Measurements from ENCODE around the gene NECTIN2.

Gene NECTIN2

GRCh38 chr19:44810234-44811121 lies 35.6 kb upstream of the NECTIN2 start:
- ATAC-seq = no peak
- TF ChIP-seq TOX (CRISPR knock-in tag; IDR thresholded peaks at IDR 0.05; ENCODE audit: borderline replicate concordance) = no peak
- TF ChIP-seq, protein P1, sequence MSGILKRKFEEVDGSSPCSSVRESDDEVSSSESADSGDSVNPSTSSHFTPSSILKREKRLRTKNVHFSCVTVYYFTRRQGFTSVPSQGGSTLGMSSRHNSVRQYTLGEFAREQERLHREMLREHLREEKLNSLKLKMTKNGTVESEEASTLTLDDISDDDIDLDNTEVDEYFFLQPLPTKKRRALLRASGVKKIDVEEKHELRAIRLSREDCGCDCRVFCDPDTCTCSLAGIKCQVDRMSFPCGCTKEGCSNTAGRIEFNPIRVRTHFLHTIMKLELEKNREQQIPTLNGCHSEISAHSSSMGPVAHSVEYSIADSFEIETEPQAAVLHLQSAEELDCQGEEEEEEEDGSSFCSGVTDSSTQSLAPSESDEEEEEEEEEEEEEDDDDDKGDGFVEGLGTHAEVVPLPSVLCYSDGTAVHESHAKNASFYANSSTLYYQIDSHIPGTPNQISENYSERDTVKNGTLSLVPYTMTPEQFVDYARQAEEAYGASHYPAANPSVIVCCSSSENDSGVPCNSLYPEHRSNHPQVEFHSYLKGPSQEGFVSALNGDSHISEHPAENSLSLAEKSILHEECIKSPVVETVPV (CRISPR knock-in tag; IDR thresholded peaks at IDR 0.05) = no peak
- TF ChIP-seq, protein P2, sequence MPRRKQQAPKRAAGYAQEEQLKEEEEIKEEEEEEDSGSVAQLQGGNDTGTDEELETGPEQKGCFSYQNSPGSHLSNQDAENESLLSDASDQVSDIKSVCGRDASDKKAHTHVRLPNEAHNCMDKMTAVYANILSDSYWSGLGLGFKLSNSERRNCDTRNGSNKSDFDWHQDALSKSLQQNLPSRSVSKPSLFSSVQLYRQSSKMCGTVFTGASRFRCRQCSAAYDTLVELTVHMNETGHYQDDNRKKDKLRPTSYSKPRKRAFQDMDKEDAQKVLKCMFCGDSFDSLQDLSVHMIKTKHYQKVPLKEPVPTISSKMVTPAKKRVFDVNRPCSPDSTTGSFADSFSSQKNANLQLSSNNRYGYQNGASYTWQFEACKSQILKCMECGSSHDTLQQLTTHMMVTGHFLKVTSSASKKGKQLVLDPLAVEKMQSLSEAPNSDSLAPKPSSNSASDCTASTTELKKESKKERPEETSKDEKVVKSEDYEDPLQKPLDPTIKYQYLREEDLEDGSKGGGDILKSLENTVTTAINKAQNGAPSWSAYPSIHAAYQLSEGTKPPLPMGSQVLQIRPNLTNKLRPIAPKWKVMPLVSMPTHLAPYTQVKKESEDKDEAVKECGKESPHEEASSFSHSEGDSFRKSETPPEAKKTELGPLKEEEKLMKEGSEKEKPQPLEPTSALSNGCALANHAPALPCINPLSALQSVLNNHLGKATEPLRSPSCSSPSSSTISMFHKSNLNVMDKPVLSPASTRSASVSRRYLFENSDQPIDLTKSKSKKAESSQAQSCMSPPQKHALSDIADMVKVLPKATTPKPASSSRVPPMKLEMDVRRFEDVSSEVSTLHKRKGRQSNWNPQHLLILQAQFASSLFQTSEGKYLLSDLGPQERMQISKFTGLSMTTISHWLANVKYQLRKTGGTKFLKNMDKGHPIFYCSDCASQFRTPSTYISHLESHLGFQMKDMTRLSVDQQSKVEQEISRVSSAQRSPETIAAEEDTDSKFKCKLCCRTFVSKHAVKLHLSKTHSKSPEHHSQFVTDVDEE (CRISPR knock-in tag; IDR thresholded peaks at IDR 0.05) = no peak
- TF ChIP-seq CSDC2 (CRISPR knock-in tag; IDR thresholded peaks at IDR 0.05) = no peak
- TF ChIP-seq ARNTL (CRISPR knock-in tag; IDR thresholded peaks at IDR 0.05; ENCODE audit: borderline replicate concordance, low read depth) = no peak
- TF ChIP-seq TCF4 (CRISPR knock-in tag; IDR thresholded peaks at IDR 0.05; ENCODE audit: borderline replicate concordance) = no peak
- TF ChIP-seq ISL1 (CRISPR knock-in tag; IDR thresholded peaks at IDR 0.05) = no peak
- TF ChIP-seq ESRRG (CRISPR knock-in tag; IDR thresholded peaks at IDR 0.05) = no peak
- no peak for TF ChIP-seq BACH2 (CRISPR knock-in tag; IDR thresholded peaks at IDR 0.05; ENCODE audit: borderline replicate concordance)
- TF ChIP-seq ZNF70 (CRISPR knock-in tag; IDR thresholded peaks at IDR 0.05) = no peak

- TF ChIP-seq, protein P2 (CRISPR knock-in tag; IDR thresholded peaks at IDR 0.05) = no peak
- TF ChIP-seq CREB5 (CRISPR knock-in tag; IDR thresholded peaks at IDR 0.05; ENCODE audit: low read depth) (no peak), PPARA (CRISPR knock-in tag; IDR thresholded peaks at IDR 0.05; ENCODE audit: borderline replicate concordance) (no peak), ZC3H10 (CRISPR knock-in tag; IDR thresholded peaks at IDR 0.05) (no peak)
Measured at GRCh38 chr19:44811122-44811419, 35.0 kb upstream of the NECTIN2 start.

GRCh38 chr19:44812142-44812718 lies 33.9 kb upstream of the NECTIN2 start:
- ATAC-seq = no peak
- no peak for TF ChIP-seq RARB (CRISPR knock-in tag; IDR thresholded peaks at IDR 0.05)
- TF ChIP-seq ZFP3 (CRISPR knock-in tag; IDR thresholded peaks at IDR 0.05) = no peak
- no peak for TF ChIP-seq ZFP30 (CRISPR knock-in tag; IDR thresholded peaks at IDR 0.05)
- no peak for TF ChIP-seq TOX (CRISPR knock-in tag; IDR thresholded peaks at IDR 0.05; ENCODE audit: borderline replicate concordance)
- TF ChIP-seq ZC3H10 (CRISPR knock-in tag; IDR thresholded peaks at IDR 0.05) = no peak
- no peak for TF ChIP-seq PATZ1 (CRISPR knock-in tag; IDR thresholded peaks at IDR 0.05; ENCODE audit: borderline replicate concordance)
- no peak for TF ChIP-seq TCF4 (CRISPR knock-in tag; IDR thresholded peaks at IDR 0.05; ENCODE audit: borderline replicate concordance)
- no peak for TF ChIP-seq OSR1 (CRISPR knock-in tag; IDR thresholded peaks at IDR 0.05)
- no peak for TF ChIP-seq BACH2 (CRISPR knock-in tag; IDR thresholded peaks at IDR 0.05; ENCODE audit: borderline replicate concordance)
- no peak for TF ChIP-seq CREB5 (CRISPR knock-in tag; IDR thresholded peaks at IDR 0.05; ENCODE audit: low read depth)
- TF ChIP-seq, protein P2 (CRISPR knock-in tag; IDR thresholded peaks at IDR 0.05) = no peak
- no peak for TF ChIP-seq ZNF565 (CRISPR knock-in tag; conservative IDR thresholded peaks at IDR 0.05; ENCODE audit: low read depth)

More at GRCh38 chr19:44811122-44811419, 35.0 kb upstream of the NECTIN2 start:
- no peak for ATAC-seq

Data from SK-N-SH treated with all-trans-retinoic acid at 6 μM for 48 hours (cell line).